Endothelial cell (in vitro differentiated cells): ENCODE results near the gene PHEX. TPM values are rescaled to one million over a fixed set of nuclear protein-coding genes. Genes with fewer than 3 reads are reported as not detected.

Experiments
- DNase-seq: peaks from one replicate; pipeline ENCODE4 v3.0.0; 2021; ENCODE audit warnings: low spot score
- H3K27ac Mint-ChIP-seq: one replicate; pipeline ENCODE4 v1.8.0; 2021; ENCODE audit warnings: mixed read lengths, inconsistent platforms; ENCODE audit not compliant: unreplicated experiment
- H3K27me3 Mint-ChIP-seq: one replicate; pipeline ENCODE4 v1.8.0; 2021; ENCODE audit warnings: mild to moderate bottlenecking, moderate library complexity, mixed read lengths, inconsistent platforms; ENCODE audit not compliant: unreplicated experiment
- H3K36me3 Mint-ChIP-seq: one replicate; pipeline ENCODE4 v1.8.0; 2021; ENCODE audit warnings: mild to moderate bottlenecking, low read depth, mixed read lengths, inconsistent platforms; ENCODE audit not compliant: unreplicated experiment
- H3K4me1 Mint-ChIP-seq: one replicate; pipeline ENCODE4 v1.8.0; 2021; ENCODE audit warnings: mild to moderate bottlenecking, mixed read lengths, inconsistent platforms; ENCODE audit not compliant: unreplicated experiment
- H3K4me3 Mint-ChIP-seq: one replicate; pipeline ENCODE4 v1.8.0; 2021; ENCODE audit warnings: mild to moderate bottlenecking, mixed read lengths, inconsistent platforms; ENCODE audit not compliant: unreplicated experiment
- H3K9me3 Mint-ChIP-seq: one replicate; pipeline ENCODE4 v1.8.0; 2021; ENCODE audit warnings: mixed read lengths, inconsistent platforms; ENCODE audit not compliant: unreplicated experiment
- total RNA-seq: library from RNA; stranded (reverse); fragmentation: NEBNext Ultra II Directional; extraction: Animal tissue kit (Norgen Biotek cat#: 25700); gene quantifications from one replicate; pipeline ENCODE4 v1.2.1, GENCODE V29; 2021; ENCODE audit not compliant: unreplicated experiment
- TF ChIP-seq, protein P1 (sequence below): fragments of 200-600 bp; sonication (generic); IDR thresholded peaks from one replicate; pipeline ENCODE4 v1.5.0; 2021; ENCODE audit warnings: antibody characterized with exemption; ENCODE audit not compliant: unreplicated experiment

The PHEX gene
- total RNA-seq, 1 donor from 2014 or later: 0.46 TPM

DNA sequence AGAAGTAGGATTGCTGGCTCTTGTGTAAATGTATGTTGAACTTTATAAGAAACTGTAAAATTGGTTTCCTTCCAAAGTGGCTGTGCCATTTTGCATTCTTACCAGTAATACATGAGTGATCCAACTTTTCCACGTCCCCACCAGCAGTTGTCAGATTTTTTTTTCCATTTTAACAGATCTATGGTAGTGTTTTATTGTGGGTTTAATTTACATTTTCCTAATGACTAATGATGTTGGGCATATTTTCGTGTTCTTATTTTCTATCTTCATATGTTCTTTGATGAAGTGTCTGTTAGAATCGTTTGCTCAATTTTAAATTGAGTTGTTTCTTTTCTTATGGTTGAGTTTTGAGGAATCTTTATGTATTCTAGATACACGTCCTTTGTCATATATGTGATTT is 56.2 kb downstream of the PHEX start:
- TF ChIP-seq, protein P1, sequence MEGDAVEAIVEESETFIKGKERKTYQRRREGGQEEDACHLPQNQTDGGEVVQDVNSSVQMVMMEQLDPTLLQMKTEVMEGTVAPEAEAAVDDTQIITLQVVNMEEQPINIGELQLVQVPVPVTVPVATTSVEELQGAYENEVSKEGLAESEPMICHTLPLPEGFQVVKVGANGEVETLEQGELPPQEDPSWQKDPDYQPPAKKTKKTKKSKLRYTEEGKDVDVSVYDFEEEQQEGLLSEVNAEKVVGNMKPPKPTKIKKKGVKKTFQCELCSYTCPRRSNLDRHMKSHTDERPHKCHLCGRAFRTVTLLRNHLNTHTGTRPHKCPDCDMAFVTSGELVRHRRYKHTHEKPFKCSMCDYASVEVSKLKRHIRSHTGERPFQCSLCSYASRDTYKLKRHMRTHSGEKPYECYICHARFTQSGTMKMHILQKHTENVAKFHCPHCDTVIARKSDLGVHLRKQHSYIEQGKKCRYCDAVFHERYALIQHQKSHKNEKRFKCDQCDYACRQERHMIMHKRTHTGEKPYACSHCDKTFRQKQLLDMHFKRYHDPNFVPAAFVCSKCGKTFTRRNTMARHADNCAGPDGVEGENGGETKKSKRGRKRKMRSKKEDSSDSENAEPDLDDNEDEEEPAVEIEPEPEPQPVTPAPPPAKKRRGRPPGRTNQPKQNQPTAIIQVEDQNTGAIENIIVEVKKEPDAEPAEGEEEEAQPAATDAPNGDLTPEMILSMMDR: no peak
- H3K9me3 Mint-ChIP-seq: no peaks in the 10 kb centered on the region
- H3K4me1 Mint-ChIP-seq: no peaks in the 10 kb centered on the region
- no peak for DNase-seq
- H3K27ac Mint-ChIP-seq: no peak overlapping the region
- H3K27me3 Mint-ChIP-seq: no peaks in the 10 kb centered on the region
- H3K4me3 Mint-ChIP-seq: no peak overlapping the region
- no peaks in the 10 kb centered on the region for H3K36me3 Mint-ChIP-seq

GRCh38 chrX:22090181-22090580 is 58.1 kb downstream of the PHEX start:
- no peak for DNase-seq
- H3K4me3 Mint-ChIP-seq: no peak overlapping the region
- no peaks in the 10 kb centered on the region for H3K36me3 Mint-ChIP-seq
- no peaks in the 10 kb centered on the region for H3K27me3 Mint-ChIP-seq
- TF ChIP-seq, protein P1: no peak
- H3K27ac Mint-ChIP-seq: no peak overlapping the region
- H3K9me3 Mint-ChIP-seq: no peaks in the 10 kb centered on the region
- no peaks in the 10 kb centered on the region for H3K4me1 Mint-ChIP-seq

DNA sequence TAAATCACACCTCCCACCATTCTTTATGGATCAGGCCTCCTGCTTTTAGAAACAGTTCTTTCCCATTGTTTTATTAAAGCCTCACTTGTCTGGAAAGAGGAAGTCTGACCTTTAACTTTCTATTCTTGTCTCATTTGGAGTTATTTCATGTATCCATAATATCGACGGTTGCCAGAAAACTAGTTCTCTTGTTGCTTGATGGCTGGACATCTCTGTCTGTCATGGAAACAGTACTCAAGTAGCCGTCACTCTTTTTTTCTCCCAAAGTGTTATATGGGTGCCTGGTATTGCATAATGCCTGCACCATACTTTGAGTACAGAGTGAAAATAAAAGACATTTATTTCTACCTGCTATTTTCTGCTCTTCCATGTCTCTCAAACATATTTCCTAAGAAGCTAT is 61.4 kb downstream of the PHEX start:
- DNase-seq: no peak
- Mint-ChIP-seq H3K9me3 (no peaks in the 10 kb centered on the region), H3K27me3 (no peaks in the 10 kb centered on the region), H3K4me1 (no peaks in the 10 kb centered on the region), H3K36me3 (no peaks in the 10 kb centered on the region), H3K4me3 (no peak overlapping the region), H3K27ac (no peak overlapping the region)
- TF ChIP-seq, protein P1: no peak

DNA sequence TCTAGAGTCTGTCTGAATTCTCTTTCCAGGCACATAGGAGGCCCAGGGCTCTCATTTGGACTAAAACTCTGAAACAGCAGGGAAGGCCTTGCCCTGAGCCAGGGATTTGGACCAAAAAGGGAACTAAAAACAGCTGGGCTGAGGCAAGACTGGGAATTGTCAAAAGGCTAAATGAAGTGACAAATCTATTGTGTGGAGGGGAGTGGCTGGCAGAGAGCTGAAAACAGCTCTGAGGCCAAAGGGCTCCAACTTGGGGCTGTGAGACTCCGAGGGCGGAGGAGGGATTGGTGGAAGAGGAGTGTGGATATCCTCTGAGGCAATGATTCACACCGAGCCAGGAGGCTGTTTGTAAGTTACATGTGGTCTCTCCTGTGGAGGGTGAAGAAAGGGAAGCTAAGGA is 63.2 kb downstream of the PHEX start:
- no peaks in the 10 kb centered on the region for H3K36me3 Mint-ChIP-seq
- no peaks in the 10 kb centered on the region for H3K4me1 Mint-ChIP-seq
- H3K27me3 Mint-ChIP-seq: no peaks in the 10 kb centered on the region
- TF ChIP-seq, protein P1: no peak
- no peak for DNase-seq
- no peak overlapping the region for H3K27ac Mint-ChIP-seq
- H3K4me3 Mint-ChIP-seq: no peak overlapping the region
- no peaks in the 10 kb centered on the region for H3K9me3 Mint-ChIP-seq

- Mint-ChIP-seq H3K4me3 (no peak overlapping the region), H3K27me3 (no peaks in the 10 kb centered on the region), H3K9me3 (no peaks in the 10 kb centered on the region), H3K36me3 (no peaks in the 10 kb centered on the region), H3K4me1 (no peaks in the 10 kb centered on the region), H3K27ac (no peak overlapping the region)
- TF ChIP-seq, protein P1: no peak
- DNase-seq: no peak
Observed at GRCh38 chrX:22095856-22096255, 63.7 kb downstream of the PHEX start.
